NCI-H2171 treated with DMSO at 0.1 percent for 48 hours (cell line): ENCODE results near the gene PRR18.

Experiments used
- DNase-seq: peaks from one replicate; lab custom pipeline; 2025; lab: John Stamatoyannopoulos, UW

Gene PRR18

DNA sequence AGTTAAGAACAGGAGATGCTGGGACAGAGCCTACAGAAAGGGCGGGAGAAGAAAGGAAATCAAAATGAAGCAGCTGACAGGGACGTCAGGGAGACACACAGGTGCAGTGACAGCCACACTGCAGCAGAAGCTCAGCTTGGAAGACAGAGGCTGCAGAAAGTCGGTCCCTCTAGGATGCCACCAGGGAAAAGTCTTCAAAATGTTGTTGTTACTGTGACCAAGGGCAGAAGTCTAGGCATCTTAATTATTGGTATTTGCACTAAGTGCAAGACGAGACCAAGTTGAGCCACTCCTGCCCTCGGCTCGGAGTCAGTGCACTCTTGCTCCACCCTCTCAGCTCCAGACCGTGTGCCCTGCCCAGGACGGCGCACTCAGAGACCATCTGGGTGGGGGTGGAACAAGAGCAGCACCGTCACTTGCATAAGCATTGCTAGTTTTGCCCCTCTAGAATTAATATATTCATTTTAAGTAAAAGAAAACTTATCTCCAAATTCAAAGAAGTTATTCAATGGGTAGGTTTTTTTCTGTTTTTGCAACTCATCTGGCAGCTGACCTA, 2.6 kb downstream of the PRR18 start:
- no peak for DNase-seq

DNA sequence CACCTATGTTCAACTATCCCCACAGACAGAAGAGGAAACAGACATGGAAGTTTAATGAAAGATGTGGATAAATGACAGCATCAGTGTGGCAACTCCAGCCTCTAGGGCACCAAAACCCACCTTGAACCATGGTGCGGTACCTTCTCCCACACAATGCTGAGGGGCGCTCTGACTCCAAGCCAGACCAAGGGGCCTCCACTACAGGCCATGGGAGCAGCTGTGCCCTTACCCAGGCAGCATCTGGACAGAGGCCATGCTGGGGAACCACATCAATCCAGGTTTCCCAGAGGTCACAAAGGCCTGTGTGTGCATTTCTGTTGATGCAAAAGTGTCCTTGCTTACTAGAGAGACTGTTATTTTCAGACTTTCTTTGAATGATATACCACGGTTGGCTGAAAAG, 4.1 kb downstream of the PRR18 start:
- DNase-seq: no peak

DNA sequence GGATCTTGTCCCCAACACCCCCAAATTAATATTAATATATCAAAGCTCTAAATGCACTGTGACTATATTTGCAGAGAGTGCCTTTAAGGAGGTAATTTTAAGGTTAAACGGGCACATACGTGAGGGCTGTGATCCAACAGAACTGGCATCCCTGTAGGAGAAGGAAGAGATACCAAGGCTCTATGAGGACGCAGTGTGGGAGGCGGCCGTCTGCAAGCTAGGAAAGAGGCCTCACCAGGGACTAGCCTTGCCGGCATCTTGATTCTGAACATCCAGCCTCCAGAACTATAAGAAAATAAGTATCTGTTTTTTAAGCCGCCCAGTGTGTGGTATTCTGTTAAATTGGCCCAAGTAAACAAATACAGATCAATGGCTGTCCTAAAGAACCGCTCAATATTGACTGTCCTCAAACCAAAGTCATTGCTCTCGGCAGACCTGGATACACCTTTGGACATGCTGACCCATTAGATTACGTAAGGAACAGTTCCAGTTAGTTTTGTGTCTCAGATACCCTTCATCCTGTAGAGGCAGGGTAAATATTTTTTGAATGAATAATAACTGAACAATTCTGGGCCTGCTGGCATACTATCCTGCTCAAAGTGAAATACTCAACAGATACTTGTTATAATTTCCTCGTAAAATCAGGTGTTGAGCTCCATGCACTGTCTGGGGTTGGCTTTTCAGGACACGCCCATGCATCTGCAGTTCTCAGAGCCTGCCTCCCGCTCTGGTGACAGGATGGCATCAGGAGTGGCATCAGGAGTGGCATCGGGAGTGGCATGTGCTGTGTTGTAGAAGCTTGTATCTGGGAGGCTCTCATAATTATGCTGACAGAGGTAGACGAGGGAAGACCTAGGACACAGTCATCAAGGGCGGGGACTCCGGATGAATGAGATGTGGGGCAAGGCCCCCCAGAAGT, 6.3 kb downstream of the PRR18 start:
- no peak for DNase-seq

DNA sequence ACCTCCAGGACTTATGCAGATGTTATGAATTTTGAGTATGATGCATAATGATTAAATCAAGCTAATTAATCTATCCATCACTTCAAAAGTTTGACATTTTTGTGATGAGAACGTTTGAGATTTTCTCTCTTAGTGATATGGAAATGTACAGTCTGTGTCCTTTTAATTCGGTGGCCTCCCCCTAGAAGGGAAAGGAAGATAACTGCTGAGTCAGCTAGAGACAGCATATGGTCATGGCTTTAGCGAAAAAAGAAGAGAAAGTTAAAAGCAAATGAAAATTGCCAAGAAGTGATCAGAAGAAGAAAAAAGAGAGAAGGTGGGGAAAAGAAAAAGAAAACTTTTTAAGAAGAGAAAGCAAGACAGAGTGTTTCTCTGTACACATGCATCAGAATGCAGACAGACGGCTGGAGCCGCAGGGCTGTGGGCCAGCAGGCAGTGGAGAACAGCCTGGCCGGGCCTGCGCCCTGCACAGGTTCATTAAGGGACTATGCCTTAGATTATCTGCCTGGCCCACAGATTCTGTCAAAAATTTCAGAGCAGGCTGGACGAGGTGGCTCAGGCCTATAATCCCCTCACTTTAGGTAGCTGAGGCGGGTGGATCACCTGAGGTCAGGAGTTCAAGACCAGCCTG, 7.7 kb downstream of the PRR18 start:
- DNase-seq: no peak

DNA sequence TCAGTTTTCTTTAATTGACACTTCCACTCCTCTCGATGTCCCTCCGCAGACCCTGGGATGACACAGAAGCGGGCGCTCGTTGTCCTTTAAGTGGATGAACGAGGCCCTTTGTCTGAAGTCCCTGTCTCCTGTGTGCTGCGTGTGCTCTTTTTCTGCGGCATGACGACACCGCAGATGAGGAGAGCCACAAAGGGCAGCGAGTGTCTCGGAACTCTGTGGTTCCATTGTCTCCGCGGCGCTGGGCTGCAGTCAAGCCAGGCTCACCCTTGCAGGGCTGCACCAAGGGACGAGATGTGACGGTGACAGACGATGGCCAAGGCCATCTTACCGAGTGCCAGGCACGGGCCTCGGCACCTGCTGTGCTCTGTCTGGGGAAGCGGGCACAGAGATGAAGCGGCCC, 10.6 kb downstream of the PRR18 start:
- DNase-seq: no peak

DNA sequence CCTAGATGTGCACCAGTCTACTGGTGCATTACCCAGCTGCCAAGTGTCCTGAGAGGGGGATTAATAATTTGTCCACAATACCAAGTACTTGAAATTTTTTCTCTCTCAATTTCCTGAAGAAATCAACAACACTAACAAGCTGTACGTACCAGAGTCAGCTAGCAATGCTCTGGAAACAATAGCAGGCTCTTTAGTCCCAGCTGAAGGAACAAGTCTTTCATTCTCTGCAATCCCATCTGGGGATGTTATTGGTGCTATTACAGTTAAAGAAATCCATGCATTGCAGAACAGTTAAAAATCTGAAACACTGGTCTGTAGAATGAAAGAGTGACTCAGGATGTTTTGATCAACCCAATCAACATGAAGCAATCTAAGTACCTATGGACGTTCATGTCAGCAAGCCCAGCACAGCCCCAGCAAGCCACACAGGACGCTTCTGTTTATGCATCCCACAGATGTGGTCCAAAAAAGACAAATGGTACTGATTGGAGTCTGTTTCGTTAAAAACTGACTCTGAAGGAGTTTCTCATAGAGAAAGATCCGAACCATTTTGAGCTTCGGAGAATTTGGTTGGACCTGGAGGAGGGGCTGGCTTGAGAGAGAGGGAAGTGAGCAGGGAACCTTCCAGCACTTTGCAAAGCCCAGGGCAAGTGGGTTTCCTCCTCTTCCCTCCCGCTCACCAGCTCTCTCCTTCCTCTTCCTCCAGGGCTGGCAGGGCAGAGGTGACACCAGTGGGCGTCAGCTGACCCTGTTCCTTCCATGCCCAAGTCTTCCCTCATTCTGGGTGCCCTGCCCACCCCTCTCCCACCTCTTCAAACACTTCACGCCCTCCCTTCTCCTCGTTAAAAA, 11.9 kb downstream of the PRR18 start:
- DNase-seq: no peak

DNA sequence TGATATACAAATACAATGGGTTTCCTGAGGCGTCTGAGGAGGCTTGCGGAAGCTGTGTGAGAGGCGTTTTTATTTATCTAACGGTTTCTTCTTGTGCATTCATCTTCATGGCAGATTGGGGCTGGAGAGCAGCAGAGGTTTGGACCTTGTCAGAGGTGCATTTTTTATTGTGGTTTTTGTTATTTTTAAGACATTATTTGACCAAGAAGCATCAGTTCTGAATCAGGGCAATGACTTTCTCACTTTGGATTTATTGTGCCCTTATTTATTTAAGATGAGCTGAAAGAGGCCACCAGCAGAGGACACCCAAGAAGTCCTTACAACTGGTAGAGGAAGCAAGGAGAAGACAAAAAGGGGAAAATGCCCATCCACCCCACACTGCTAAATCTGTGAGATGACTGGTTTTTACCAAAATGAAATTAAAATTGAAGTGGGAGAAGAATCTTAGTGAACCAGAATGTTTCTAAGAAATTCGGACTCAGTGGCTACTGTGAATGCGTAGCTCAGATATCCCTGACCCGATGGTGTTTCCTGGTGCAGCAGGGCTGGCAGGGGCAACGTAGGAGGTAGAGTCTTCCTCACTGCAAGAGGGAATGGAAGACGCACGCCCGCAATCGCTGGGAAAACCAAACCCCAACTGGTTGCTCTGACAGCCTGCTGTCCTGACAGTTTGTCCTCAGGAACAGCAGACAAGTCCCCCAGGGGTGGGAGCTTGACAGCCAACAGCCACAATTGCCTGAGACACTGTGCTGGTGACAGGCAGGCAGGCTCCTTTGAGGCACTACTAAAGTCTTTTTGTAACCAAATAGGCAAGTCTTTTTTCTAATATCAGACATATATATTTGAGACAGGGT, 14.2 kb downstream of the PRR18 start:
- no peak for DNase-seq

DNA sequence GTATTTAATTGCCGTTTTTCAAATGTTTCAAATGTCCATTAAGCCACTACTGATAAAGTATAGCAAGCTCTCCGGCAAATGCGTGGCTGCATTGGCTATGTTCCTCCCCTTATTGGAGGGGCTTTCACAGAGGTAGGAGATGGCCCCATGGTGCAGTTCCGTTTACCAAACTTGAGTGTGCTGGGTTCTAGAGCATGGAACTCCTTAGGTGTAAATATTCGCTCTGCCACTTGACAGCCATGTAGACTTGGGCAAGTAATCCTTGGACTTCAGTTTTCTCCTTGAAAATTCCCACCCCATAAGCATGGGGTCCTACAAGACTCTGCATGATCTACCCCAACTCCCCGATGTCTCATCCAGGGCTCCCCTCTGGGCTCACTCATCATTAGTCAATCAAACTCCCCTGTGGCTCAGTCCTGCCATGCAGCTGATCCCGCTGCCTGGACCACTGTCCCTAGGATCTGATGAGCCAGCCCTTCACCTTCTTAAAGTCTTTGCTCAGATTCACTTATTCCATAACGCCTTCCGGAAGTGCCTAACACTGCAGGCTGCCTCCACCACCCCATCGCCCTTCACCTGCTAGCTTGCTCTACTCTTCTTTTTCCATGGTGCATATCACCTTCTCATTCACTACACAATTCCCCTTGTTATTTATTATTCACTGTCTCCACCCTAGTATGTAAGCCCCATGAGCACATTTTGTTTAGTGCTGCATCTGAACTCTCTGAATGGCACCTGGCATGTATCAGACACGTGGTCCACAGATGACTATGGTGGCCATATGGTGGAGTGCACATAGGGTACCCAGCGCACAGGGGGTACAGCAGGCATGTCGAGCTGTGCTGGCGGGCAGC, 18.8 kb downstream of the PRR18 start:
- no peak for DNase-seq

DNA sequence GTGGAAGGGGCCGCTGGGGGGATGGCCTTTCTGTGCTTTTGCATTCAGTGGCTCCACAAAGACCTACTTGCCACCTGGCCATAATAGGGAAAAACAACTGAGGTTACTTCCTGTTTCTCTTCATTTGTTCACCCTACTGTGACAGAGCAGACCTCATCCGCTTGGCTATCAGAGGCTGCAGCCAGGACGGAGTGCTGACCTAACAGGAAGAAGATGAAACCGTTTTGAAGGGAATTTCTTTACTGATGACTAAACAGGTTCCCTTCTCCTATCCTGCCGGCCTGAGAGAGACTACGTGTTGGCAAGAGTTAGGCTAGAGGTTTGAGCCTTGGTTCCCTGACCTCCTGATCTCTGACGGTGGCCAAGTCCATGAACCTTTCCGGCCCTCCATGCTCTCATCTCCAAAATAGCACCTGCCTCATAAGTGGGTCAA, 21.3 kb downstream of the PRR18 start:
- no peak for DNase-seq

DNA sequence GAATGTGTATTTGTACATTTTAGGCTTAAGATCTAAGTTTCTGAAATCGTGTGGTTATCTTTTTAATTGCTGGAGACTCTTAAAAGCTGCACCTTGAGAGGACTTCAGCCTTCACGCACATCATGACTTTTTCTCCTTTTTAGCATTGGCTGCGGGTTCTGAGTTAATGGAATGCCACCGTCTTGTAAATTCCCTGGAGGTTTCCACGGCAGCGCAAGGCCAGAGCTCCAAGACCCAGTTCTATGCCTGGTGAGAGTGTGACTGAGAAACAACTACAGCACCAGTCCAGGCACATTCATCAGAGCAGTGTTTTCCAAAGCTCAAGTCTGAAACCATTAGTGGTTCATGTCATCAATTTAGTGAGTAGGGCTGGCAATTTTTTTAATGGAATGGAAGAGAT, 23.0 kb downstream of the PRR18 start:
- no peak for DNase-seq

DNA sequence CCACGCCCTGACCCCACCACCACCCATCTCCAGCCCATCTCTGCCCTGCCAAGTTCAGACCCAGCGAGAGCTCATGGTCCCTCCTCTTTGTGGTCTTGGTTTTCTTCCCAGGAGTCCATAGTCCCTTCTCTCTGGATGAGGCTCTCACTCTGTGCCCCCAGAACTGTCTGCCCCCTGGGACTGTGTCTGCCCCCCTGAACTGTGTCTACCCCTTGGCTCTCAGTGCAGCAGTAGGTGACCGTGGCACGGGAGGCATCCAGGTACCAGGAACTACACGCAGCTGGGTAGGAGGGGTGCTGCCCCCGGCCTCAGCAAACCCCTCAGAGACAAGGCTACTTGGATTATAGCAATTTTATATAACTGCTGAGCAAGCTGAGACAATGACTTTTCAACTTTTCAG, 23.6 kb downstream of the PRR18 start:
- DNase-seq: no peak

DNA sequence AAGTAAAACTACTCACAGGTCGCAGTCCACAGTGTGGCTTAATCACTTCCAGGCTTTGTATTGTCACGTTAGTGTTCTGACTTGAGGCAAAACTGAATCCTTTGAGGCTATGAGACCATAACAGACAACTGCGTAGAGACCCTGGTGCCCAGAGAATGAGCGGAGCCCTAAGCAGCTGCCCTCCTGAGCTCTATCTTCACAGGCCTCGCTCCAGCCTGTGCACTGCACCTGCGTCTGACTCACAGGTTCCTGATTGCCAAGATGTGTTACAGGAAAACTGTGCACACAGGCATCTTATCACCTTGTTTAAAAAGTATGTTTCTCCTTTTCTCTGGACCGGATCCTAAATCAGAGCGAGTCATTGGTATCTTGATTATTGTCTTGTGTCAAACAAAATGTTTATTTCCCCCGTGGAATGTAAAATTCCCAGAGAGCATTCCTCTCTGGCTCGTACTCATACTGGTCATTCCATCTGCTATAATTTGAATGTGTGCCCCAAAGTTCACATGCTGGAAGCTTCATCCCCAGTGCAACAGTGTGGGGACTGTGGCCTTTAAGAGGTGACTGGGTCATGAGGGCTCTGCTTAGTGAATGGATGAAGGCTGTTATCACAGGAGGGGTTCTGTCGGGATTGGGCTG, 25.7 kb downstream of the PRR18 start:
- no peak for DNase-seq

DNA sequence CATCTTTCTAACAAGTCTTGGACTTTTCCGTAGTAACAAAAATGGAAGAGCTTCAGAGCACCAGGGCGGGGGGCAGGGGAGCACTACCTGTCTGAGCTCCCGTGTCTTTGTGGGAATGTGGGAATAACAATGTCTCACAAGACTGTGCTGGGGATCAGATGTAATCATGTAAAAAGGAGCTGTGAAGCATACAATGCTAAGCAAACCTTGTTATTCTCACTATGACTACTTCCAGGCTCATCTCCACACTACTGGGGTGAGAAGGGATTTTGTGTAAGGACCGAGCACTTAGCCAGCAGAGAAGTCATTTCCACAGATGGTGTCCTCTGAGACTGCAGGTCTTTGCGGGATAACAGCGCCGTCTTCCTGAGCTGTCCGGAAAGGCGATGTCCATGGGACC, 27.1 kb downstream of the PRR18 start:
- no peak for DNase-seq

DNA sequence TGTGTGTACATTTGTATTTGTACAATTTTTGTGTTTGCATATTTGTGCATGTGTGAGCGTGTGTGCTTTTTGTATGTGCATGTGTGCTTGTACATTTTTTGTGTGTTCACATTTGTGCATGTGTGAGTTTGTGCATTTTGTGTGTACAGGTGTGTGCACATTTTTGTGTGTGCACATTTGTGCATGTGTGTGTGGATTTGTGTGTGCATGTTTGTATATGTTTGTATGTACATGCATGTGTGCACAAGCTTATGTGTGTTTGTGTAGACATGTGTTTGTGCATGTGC, 28.9 kb downstream of the PRR18 start:
- no peak for DNase-seq

DNA sequence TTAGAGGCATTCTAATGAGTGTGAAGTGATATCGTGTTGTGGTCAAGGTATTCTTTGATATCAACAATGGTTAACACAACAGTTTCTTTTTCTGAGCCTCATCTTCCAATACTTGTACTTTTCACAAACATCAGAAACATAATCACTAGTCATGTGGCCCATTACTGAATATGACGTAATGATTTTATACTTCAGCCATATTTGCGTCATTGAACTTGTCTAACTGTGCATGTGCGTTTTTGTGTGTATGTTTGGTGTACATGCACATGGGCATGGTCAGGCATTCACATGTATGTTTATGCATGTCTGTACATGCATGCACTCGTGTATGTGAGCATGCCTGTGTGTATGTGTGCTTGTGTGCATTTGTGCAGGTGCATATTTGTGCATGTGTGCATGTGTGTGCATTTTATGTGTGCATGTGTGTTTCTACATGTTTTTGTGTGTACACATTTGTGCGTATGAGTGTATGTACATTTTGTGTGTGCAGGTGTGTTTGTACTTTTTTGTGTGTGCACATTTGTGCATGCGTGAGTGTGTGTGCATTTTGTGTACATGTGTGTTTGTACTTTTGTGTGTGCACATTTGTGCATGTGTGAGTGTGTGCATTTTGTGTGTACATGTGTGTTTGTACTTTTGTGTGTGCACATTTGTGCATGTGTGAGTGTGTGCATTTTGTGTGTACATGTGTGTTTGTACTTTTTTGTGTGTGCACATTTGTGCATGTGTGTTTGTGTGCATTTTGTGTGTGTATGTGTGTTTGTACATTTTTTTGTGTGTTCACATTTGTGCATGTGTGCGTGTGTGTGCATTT, 29.4 kb downstream of the PRR18 start:
- no peak for DNase-seq

DNA sequence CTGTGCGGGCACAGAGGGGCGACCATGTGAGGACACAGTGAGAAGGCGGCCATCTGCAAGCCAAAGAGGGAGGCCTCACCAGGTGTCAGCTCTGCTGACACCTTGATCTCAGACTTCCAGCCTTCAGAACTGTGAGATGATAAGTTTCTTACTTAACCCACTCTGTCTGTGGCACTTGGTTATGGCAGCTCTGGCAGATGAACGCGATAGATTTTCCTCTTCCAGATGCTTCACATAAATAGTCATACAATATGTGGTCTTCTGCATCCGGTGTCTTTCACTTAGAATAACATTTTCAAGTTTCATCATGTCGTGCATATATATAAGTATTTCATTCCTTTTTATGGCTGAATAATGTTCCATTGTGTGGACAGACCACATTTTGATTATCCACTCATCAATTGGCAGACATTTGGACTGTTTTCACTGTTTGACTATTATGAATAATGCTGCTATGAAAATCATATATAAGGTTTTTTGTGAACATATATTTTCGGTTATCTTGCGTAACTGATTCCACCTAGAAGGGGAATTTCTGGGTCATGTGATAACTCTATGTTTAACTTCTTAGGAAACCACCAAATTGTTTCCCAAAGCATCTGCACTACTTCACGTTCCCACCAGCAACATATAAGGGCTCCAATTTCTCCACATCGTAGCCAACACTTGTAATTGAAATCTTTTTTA, 30.2 kb downstream of the PRR18 start:
- no peak for DNase-seq

DNA sequence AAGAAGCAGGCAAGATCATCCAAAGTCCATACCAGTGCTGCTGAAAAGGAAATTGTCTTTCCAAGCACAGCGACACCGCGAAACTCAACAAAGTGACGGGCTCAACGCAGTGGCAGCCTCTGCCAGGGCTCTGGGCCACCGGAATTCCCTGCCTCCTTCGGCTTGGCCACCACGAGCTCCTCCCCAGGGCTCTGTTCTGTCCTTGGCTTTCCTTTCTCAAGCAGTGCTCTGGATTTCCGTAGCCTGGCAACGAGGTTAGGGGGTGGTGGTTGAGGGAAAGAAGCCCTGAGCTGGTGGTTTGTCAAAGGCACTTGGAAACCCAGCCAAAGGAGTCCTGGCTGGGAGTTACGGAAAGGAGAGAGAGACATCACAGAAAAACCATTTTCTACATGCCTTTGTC, 31.2 kb downstream of the PRR18 start:
- DNase-seq: no peak

DNA sequence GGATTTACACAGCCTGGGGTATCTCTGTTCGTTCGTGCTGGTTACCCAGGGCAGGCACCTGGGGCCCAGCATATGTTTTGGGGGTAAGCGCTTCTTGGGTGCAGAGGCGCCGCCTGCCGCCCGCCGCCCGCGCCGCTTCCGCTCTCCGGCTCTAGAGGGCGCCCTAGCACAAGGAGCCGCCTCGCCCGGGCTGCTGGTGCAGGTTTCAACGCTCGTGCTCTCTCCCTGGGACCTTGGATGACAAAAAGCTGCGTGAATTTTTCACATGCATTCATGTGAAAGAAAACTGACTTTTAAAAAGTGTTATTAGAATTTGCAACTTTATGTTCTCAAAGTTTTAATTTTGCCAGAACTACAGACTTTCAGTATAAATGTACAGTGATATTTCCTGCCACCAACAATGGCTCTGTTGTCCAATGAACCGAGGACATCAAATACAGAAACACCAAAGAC, 32.5 kb downstream of the PRR18 start:
- peak; percentile 43 for DNase-seq
